OCI-LY1 (cell line): Measurements from ENCODE around the gene IL5RA.

Experiments used
- EZH2 ChIP-seq: fragments of 200-600 bp; sonication (generic), shearing (Covaris generic); IDR thresholded peaks from 2 replicates; pipeline ENCODE4 v1.8.0; 2017; ENCODE audit warnings: borderline replicate concordance, mixed run types, mild to moderate bottlenecking, antibody characterized with exemption, low read length, moderate library complexity, mixed read lengths
- TF ChIP-seq, protein P1 (sequence below): fragments of 200-600 bp; sonication (generic), shearing (Covaris generic); IDR thresholded peaks from 2 replicates; pipeline ENCODE4 v1.5.1; 2017; ENCODE audit warnings: mild to moderate bottlenecking, antibody characterized with exemption, low read length, moderate library complexity, mixed read lengths

GRCh38 chr3:3125977-3126376, 15.8 kb upstream of the IL5RA start:
- TF ChIP-seq, protein P1, sequence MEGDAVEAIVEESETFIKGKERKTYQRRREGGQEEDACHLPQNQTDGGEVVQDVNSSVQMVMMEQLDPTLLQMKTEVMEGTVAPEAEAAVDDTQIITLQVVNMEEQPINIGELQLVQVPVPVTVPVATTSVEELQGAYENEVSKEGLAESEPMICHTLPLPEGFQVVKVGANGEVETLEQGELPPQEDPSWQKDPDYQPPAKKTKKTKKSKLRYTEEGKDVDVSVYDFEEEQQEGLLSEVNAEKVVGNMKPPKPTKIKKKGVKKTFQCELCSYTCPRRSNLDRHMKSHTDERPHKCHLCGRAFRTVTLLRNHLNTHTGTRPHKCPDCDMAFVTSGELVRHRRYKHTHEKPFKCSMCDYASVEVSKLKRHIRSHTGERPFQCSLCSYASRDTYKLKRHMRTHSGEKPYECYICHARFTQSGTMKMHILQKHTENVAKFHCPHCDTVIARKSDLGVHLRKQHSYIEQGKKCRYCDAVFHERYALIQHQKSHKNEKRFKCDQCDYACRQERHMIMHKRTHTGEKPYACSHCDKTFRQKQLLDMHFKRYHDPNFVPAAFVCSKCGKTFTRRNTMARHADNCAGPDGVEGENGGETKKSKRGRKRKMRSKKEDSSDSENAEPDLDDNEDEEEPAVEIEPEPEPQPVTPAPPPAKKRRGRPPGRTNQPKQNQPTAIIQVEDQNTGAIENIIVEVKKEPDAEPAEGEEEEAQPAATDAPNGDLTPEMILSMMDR: no peak
- no peak for TF ChIP-seq EZH2
